ENCODE results near the gene PIAS4.

PIAS4 gene

GRCh38 chr19:4015705-4016402, 8.3 kb downstream of the PIAS4 start:
- Histone ChIP-seq H3K27me3 (no peaks in the 10 kb centered on the region), H3K4me1 (peaks cover 12% of the 10 kb centered on the region), H3K9me3 (no peaks in the 10 kb centered on the region), H3K4me3 (ENCODE audit: low read depth, low read length) (peak overlapping the region; percentile 56), H3K36me3 (peaks cover 37% of the 10 kb centered on the region)
- peak; percentile 84 for DNase-seq
- TF ChIP-seq CTCF (IDR thresholded peaks at IDR 0.05; ENCODE audit: low read depth, low read length), result no peak

GRCh38 chr19:4016486-4016885, 8.9 kb downstream of the PIAS4 start:
- Histone ChIP-seq H3K27me3 (no peaks in the 10 kb centered on the region), H3K36me3 (peaks cover 39% of the 10 kb centered on the region), H3K4me3 (ENCODE audit: low read depth, low read length) (no peak overlapping the region; the same call in 1 of the 2 replicates), H3K4me1 (peaks cover 12% of the 10 kb centered on the region), H3K9me3 (no peaks in the 10 kb centered on the region)
- TF ChIP-seq CTCF (IDR thresholded peaks at IDR 0.05; ENCODE audit: low read depth, low read length), result no peak
- no peak for DNase-seq

- DNase-seq, result no peak
- no peak for TF ChIP-seq CTCF (IDR thresholded peaks at IDR 0.05; ENCODE audit: low read depth, low read length)
- no peaks in the 10 kb centered on the region for H3K27me3 ChIP-seq
- peaks cover 43% of the 10 kb centered on the region for H3K36me3 ChIP-seq
- H3K9me3 ChIP-seq, result no peaks in the 10 kb centered on the region
- peaks cover 12% of the 10 kb centered on the region for H3K4me1 ChIP-seq
- no peak overlapping the region for H3K4me3 ChIP-seq (ENCODE audit: low read depth, low read length)
Observed at GRCh38 chr19:4016903-4017638, 9.5 kb downstream of the PIAS4 start.

GRCh38 chr19:4018140-4018613, 10.6 kb downstream of the PIAS4 start:
- no peak for TF ChIP-seq CTCF (IDR thresholded peaks at IDR 0.05; ENCODE audit: low read depth, low read length)
- Histone ChIP-seq H3K27me3 (no peaks in the 10 kb centered on the region), H3K4me1 (peaks cover 12% of the 10 kb centered on the region), H3K36me3 (peaks cover 42% of the 10 kb centered on the region), H3K9me3 (no peaks in the 10 kb centered on the region), H3K4me3 (ENCODE audit: low read depth, low read length) (no peak overlapping the region)
- DNase-seq, result no peak

GRCh38 chr19:4018775-4019504, 11.4 kb downstream of the PIAS4 start:
- no peak for DNase-seq
- no peak for TF ChIP-seq CTCF (IDR thresholded peaks at IDR 0.05; ENCODE audit: low read depth, low read length)
- H3K36me3 ChIP-seq, result peaks cover 42% of the 10 kb centered on the region

More at GRCh38 chr19:4018775-4019504, 11.4 kb downstream of the PIAS4 start:
- peaks cover 12% of the 10 kb centered on the region for H3K4me1 ChIP-seq
- no peak overlapping the region for H3K4me3 ChIP-seq (ENCODE audit: low read depth, low read length)
- no peaks in the 10 kb centered on the region for H3K27me3 ChIP-seq
- H3K9me3 ChIP-seq, result no peaks in the 10 kb centered on the region

All from BE2C (cell line).